Stimulated activated CD4-positive, alpha-beta T cell treated with anti-CD3 and anti-CD28 coated beads, Interleukin-1b, Interleukin-23, amount 100 ng/mL, for 4 hours (primary cell): ENCODE results near the gene APBB2.
"Not testable (repeated sequence)": the region's sequence is repeated elsewhere in the genome, so short reads cannot be mapped to it uniquely, and the experiment has no call there.

Source experiments
- DNase-seq, 2 donors: peaks; one replicate each; pipeline ENCODE4 v3.0.0-alpha.2; 2020; ENCODE audit warnings: low read depth in 2 of 2

Gene APBB2

GRCh38 chr4:41061482-41062185 lies 152.7 kb downstream of the APBB2 start:
- no peak for DNase-seq

GRCh38 chr4:41060352-41061334 lies 153.7 kb downstream of the APBB2 start:
- DNase-seq = no peak

GRCh38 chr4:41059411-41059810 lies 154.9 kb downstream of the APBB2 start:
- DNase-seq = not testable (repeated sequence)

GRCh38 chr4:41058426-41058825 lies 155.9 kb downstream of the APBB2 start:
- DNase-seq = no peak

GRCh38 chr4:41057467-41057866 lies 156.9 kb downstream of the APBB2 start:
- DNase-seq = no peak

GRCh38 chr4:41052287-41052686 lies 162.1 kb downstream of the APBB2 start:
- DNase-seq = no peak

GRCh38 chr4:41050880-41051775 lies 163.2 kb downstream of the APBB2 start:
- no peak for DNase-seq

GRCh38 chr4:41050116-41050515 lies 164.2 kb downstream of the APBB2 start:
- DNase-seq = no peak

- not testable (repeated sequence) for DNase-seq
Observed at GRCh38 chr4:41049176-41049575, 165.2 kb downstream of the APBB2 start.

GRCh38 chr4:41044791-41045190 lies 169.6 kb downstream of the APBB2 start:
- DNase-seq = no peak

- no peak for DNase-seq
Observed at GRCh38 chr4:41044165-41044564, 170.2 kb downstream of the APBB2 start.

- DNase-seq = no peak
Observed at GRCh38 chr4:41043465-41043864, 170.9 kb downstream of the APBB2 start.

- no peak for DNase-seq
Observed at GRCh38 chr4:41041551-41041950, 172.8 kb downstream of the APBB2 start.

- no peak for DNase-seq
Observed at GRCh38 chr4:41039317-41039716, 175.0 kb downstream of the APBB2 start.

- no peak for DNase-seq
Observed at GRCh38 chr4:41038304-41038703, 176.0 kb downstream of the APBB2 start.

GRCh38 chr4:41029098-41029497 lies 185.2 kb downstream of the APBB2 start:
- DNase-seq = no peak

GRCh38 chr4:41028392-41029076 lies 185.8 kb downstream of the APBB2 start:
- DNase-seq = no peak

GRCh38 chr4:41026971-41027370 lies 187.4 kb downstream of the APBB2 start:
- DNase-seq = no peak

- no peak for DNase-seq
Observed at GRCh38 chr4:41025824-41026223, 188.5 kb downstream of the APBB2 start.

GRCh38 chr4:41024556-41025491 lies 189.5 kb downstream of the APBB2 start:
- no peak for DNase-seq
